Activated naive CD8-positive, alpha-beta T cell treated with anti-CD3 and anti-CD28 coated beads for 36 hours (primary cell): ENCODE measurements around the gene PRDM8. TPM values are rescaled to one million over a fixed set of nuclear protein-coding genes. Genes with fewer than 3 reads are reported as not detected.
"Not testable (repeated sequence)": the region's sequence is repeated elsewhere in the genome, so short reads cannot be mapped to it uniquely, and the experiment has no call there.

Experiments
- DNase-seq: peaks from one replicate; pipeline ENCODE4 v3.0.0; 2021
- H3K27ac Mint-ChIP-seq: one replicate; pipeline ENCODE4 v1.8.0; 2022; ENCODE audit warnings: mild to moderate bottlenecking, moderate library complexity, mixed read lengths
- H3K27me3 Mint-ChIP-seq: one replicate; pipeline ENCODE4 v1.8.0; 2022; ENCODE audit warnings: mild to moderate bottlenecking, mixed read lengths
- H3K36me3 Mint-ChIP-seq: one replicate; pipeline ENCODE4 v1.8.0; 2021; ENCODE audit warnings: mild to moderate bottlenecking, mixed read lengths
- H3K4me1 Mint-ChIP-seq: one replicate; pipeline ENCODE4 v1.8.0; 2021; ENCODE audit warnings: mixed read lengths
- H3K4me3 Mint-ChIP-seq: one replicate; pipeline ENCODE4 v1.8.0; 2022; ENCODE audit warnings: mild to moderate bottlenecking, moderate library complexity, mixed read lengths
- H3K9me3 Mint-ChIP-seq: one replicate; pipeline ENCODE4 v1.8.0; 2022; ENCODE audit warnings: mixed read lengths
- total RNA-seq, 2 experiments: library from RNA; stranded (reverse); gene quantifications; one replicate each; pipeline ENCODE4 v1.2.3, GENCODE V29; 2021

PRDM8 gene
- total RNA-seq, 2 experiments from 2014 or later, result 1.3 to 2.3 TPM

- H3K27ac Mint-ChIP-seq, H3K4me3 Mint-ChIP-seq, H3K4me1 Mint-ChIP-seq, H3K36me3 Mint-ChIP-seq, DNase-seq, H3K9me3 Mint-ChIP-seq: not testable (repeated sequence)
- peaks cover 20% of the 10 kb centered on the region for H3K27me3 Mint-ChIP-seq
Measured at GRCh38 chr4:80247484-80247883, 50.2 kb downstream of the PRDM8 start.

- Mint-ChIP-seq H3K27me3 (peaks cover 13% of the 10 kb centered on the region), H3K27ac (no peak overlapping the region), H3K4me1 (no peaks in the 10 kb centered on the region), H3K36me3 (no peaks in the 10 kb centered on the region), H3K9me3 (no peaks in the 10 kb centered on the region), H3K4me3 (no peak overlapping the region)
- no peak for DNase-seq
Measured at GRCh38 chr4:80249144-80249543, 51.8 kb downstream of the PRDM8 start.

- no peak overlapping the region for H3K4me3 Mint-ChIP-seq
- no peaks in the 10 kb centered on the region for H3K4me1 Mint-ChIP-seq
- no peak overlapping the region for H3K27ac Mint-ChIP-seq
- H3K9me3 Mint-ChIP-seq, result no peaks in the 10 kb centered on the region
- peaks cover 28% of the 10 kb centered on the region for H3K27me3 Mint-ChIP-seq
- no peaks in the 10 kb centered on the region for H3K36me3 Mint-ChIP-seq
- no peak for DNase-seq
Measured at GRCh38 chr4:80252427-80252826, 55.1 kb downstream of the PRDM8 start.

- DNase-seq, result no peak
- no peak overlapping the region for H3K27ac Mint-ChIP-seq
- no peaks in the 10 kb centered on the region for H3K4me1 Mint-ChIP-seq
- no peaks in the 10 kb centered on the region for H3K36me3 Mint-ChIP-seq
- H3K4me3 Mint-ChIP-seq, result no peak overlapping the region
- peaks cover 27% of the 10 kb centered on the region for H3K27me3 Mint-ChIP-seq
- H3K9me3 Mint-ChIP-seq, result no peaks in the 10 kb centered on the region
Measured at GRCh38 chr4:80252953-80253352, 55.6 kb downstream of the PRDM8 start.

- peaks cover 26% of the 10 kb centered on the region for H3K27me3 Mint-ChIP-seq
- DNase-seq, result no peak
- H3K4me1 Mint-ChIP-seq, result no peaks in the 10 kb centered on the region
- no peaks in the 10 kb centered on the region for H3K9me3 Mint-ChIP-seq
- H3K27ac Mint-ChIP-seq, result no peak overlapping the region
- H3K4me3 Mint-ChIP-seq, result no peak overlapping the region
- H3K36me3 Mint-ChIP-seq, result no peaks in the 10 kb centered on the region
Measured at GRCh38 chr4:80253510-80253909, 56.2 kb downstream of the PRDM8 start.

Other genes with a start within 250 kb of the PRDM8 start
- gene ANTXR2, start 124.3 kb upstream of the PRDM8 start, total RNA-seq, result 1 to 10 TPM; 1.5 to 2.0 TPM
- gene FGF5, start 69.2 kb downstream of the PRDM8 start, total RNA-seq, result not detected
- not detected for gene CFAP299, start 138.2 kb downstream of the PRDM8 start, total RNA-seq